Uterus (tissue), 2 donors: ENCODE results near the gene BEND7.

Experiments
- CTCF ChIP-seq, 4 experiments: fragments of 200-600 bp in 2 of 4; fragments of 450-650 bp in 2 of 4; sonication (generic) in 2 of 4; IDR thresholded peaks; one replicate each; pipeline ENCODE4 v1.5.1; 2016 to 2019; ENCODE audit warnings: antibody characterized with exemption in 4 of 4, mild to moderate bottlenecking in 2 of 4, moderate library complexity in 1 of 4
- POLR2A ChIP-seq, 2 donors: fragments of 450-650 bp; IDR thresholded peaks; one replicate each; pipeline ENCODE4 v1.6.1; 2016; ENCODE audit warnings: antibody characterized with exemption in 2 of 2, mild to moderate bottlenecking in 1 of 2, moderate library complexity in 1 of 2

GRCh38 chr10:13517675-13518074 is 11.1 kb downstream of the BEND7 start:
- TF ChIP-seq CTCF (IDR thresholded peaks at IDR 0.05) (no peak), POLR2A (IDR thresholded peaks at IDR 0.05) (no peak)
